ENCODE data around the gene AMBP.

The AMBP gene

GRCh38 chr9:114072184-114073140 is 5.6 kb downstream of the AMBP start:
- no peak for DNase-seq

- DNase-seq, result no peak
Measured at GRCh38 chr9:114071197-114071795, 6.8 kb downstream of the AMBP start.

- no peak for DNase-seq
Measured at GRCh38 chr9:114070188-114071103, 7.7 kb downstream of the AMBP start.

GRCh38 chr9:114069476-114070187 is 8.5 kb downstream of the AMBP start:
- no peak for DNase-seq

- no peak for DNase-seq
Measured at GRCh38 chr9:114065304-114065703, 12.8 kb downstream of the AMBP start.

- no peak for DNase-seq
Measured at GRCh38 chr9:114061830-114062474, 16.1 kb downstream of the AMBP start.

- DNase-seq, result no peak
Measured at GRCh38 chr9:114061292-114061691, 16.8 kb downstream of the AMBP start.

GRCh38 chr9:114060711-114061110 is 17.4 kb downstream of the AMBP start:
- no peak for DNase-seq

- DNase-seq, result no peak
Measured at GRCh38 chr9:114060070-114060469, 18.0 kb downstream of the AMBP start.

- no peak for DNase-seq
Measured at GRCh38 chr9:114059047-114059803, 18.9 kb downstream of the AMBP start.

GRCh38 chr9:114058688-114059046 is 19.4 kb downstream of the AMBP start:
- no peak for DNase-seq

GRCh38 chr9:114057161-114057885 is 20.8 kb downstream of the AMBP start:
- DNase-seq, result no peak

- no peak for DNase-seq
Measured at GRCh38 chr9:114056527-114056926, 21.6 kb downstream of the AMBP start.

GRCh38 chr9:114055894-114056293 is 22.2 kb downstream of the AMBP start:
- DNase-seq, result no peak

GRCh38 chr9:114055061-114055460 is 23.0 kb downstream of the AMBP start:
- DNase-seq, result no peak

- no peak for DNase-seq
Measured at GRCh38 chr9:114054191-114054690, 23.9 kb downstream of the AMBP start.

- no peak for DNase-seq
Measured at GRCh38 chr9:114053246-114054005, 24.7 kb downstream of the AMBP start.

GRCh38 chr9:114051706-114052105 is 26.4 kb downstream of the AMBP start:
- DNase-seq, result no peak

- no peak for DNase-seq
Measured at GRCh38 chr9:114051281-114051680, 26.8 kb downstream of the AMBP start.

GRCh38 chr9:114050646-114051045 is 27.5 kb downstream of the AMBP start:
- no peak for DNase-seq
